ENCODE results near the gene RECQL.

RECQL gene

DNA sequence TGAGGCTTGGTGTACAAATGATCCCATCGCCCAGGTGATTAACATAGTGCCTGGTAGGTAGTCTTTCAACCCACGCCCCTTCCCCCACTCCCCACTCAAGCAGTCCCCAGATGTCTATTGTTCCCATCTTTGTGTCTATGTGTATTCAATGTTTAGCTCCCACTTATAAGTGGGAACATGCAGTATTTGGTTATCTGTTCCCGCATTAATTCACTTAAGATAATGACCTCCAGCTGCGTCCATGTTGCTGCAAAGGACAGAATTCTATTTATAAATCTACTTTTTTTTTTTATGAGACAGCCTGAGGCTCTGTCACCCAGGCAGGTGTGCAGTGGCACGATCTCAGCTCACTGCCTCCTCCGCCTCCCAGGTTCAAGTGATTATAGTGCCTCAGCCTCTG, 40.3 kb upstream of the RECQL start:
- no peak for DNase-seq (ENCODE audit: low spot score)
- no peak for TF ChIP-seq CTCF (IDR thresholded peaks at IDR 0.05; ENCODE audit: extremely low read depth, missing control alignments)

DNA sequence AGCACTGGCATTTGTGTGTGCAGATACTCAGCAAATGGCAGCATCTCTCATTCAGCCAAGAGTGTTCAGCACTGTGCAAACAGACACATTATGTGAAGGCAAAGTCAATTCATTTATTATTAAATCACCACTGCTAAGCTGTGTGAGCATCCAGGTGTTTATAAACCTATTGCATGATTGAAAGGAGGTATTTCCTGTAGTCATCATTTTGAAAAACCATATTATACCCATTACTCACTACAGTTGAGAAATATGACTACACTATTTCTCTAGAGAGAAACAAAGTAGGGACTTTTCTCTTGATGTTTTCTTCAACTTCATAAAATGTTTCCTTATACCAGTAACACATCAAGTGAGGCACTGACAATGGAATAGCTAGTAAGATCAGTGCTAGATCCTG, 38.4 kb upstream of the RECQL start:
- TF ChIP-seq CTCF (IDR thresholded peaks at IDR 0.05; ENCODE audit: extremely low read depth, missing control alignments): no peak
- DNase-seq (ENCODE audit: low spot score): no peak

DNA sequence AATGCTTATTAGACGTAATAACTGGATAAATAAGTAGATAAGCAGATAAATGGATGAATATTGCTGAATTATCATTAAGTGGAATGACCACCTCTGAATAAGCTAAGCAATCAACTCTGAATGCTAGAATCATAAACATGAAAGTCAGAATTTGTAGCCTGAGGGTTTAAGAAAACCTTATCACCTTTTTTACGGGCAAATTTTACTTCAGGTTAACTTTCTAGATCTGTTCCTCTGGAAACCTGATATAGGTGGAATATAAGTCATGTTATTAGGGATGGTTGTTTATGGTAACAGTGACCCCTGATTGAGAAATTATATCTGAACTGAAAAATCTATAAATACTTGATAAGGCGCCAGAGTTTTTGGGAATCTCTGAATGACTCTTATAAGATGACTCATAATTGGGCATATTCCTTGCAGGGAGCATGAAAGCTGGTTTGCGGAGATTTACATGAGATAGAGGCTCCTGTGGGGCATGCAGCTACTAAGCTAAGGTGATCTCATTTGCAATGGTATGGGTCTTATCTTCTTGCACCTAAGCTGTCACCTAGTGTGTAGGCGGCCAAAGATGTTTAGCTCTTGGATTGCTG, 36.7 kb upstream of the RECQL start:
- TF ChIP-seq CTCF (IDR thresholded peaks at IDR 0.05; ENCODE audit: extremely low read depth, missing control alignments): no peak
- no peak for DNase-seq (ENCODE audit: low spot score)

GRCh38 chr12:21529456-21529855, 28.0 kb upstream of the RECQL start:
- TF ChIP-seq CTCF (IDR thresholded peaks at IDR 0.05; ENCODE audit: extremely low read depth, missing control alignments): no peak
- DNase-seq (ENCODE audit: low spot score): no peak

- no peak for TF ChIP-seq CTCF (IDR thresholded peaks at IDR 0.05; ENCODE audit: extremely low read depth, missing control alignments)
- DNase-seq (ENCODE audit: low spot score): no peak
Measured at GRCh38 chr12:21528953-21529352, 27.5 kb upstream of the RECQL start.

DNA sequence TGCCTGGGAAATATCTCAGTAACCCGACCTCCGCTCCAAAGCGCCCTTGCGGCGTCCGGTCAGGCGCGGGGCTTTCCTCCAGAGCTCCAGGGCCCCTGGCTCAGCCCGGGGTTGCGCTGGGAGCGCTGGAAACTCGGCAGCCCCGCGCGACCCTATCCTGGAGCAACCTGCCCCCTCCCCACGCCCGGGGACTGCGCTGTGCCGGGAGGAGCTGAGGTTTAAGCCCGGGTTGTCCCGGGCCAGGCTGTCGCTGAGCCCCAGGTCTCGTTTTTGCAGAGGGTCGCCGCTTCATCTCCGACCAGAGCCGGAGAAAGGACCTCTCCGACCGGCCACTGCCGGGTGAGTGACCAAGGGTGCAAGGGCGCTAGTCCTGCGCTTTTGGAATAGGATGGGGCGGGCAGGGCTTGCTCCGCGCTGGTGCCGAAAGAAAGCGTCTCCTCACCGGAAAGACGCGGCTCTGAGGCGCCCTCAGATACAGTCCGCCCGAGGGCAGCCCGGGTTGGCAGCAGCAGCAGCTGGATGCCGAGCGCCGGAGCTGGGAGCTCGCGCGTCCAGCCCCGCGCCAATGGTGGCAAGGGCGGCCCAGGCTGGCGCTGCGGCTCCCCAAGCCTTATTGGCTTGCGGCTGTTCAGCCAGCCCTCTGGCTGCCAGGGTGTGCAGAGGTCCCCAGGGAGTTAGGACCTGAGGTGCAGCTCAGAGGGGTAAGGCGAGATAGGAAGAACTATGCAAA, 26.2 kb upstream of the RECQL start:
- peak; percentile 55 for DNase-seq (ENCODE audit: low spot score)
- no peak for TF ChIP-seq CTCF (IDR thresholded peaks at IDR 0.05; ENCODE audit: extremely low read depth, missing control alignments)

- no peak for TF ChIP-seq CTCF (IDR thresholded peaks at IDR 0.05; ENCODE audit: extremely low read depth, missing control alignments)
- DNase-seq (ENCODE audit: low spot score): no peak
Measured at GRCh38 chr12:21526721-21527345, 25.4 kb upstream of the RECQL start.
